Measurements from ENCODE around the gene CXADR. TPM values are rescaled to one million over a fixed set of nuclear protein-coding genes. Genes with fewer than 3 reads are reported as not detected.

The CXADR gene
- total and polyA plus RNA-seq, 4 donors: 6.3 to 40.2 (median 18.8) TPM

DNA sequence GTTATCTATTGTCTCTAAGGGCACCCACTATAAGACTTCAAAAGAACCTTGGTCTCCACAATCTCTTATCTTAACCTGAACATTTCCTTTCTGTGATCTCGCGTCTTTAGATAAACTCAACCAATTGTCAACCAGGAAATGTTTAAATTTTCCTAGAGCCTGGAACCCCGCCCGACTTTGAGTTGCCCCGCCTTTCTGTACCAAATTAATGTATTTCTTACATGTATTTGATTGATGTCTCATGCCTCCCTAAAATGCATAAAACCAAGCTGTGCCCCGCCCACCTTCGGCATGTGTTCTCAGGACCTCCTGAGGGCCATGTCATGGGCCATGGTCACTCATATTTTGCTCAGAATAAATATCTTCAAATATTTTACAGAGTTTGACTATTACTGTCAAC is 5.9 kb upstream of the CXADR start:
- ATAC-seq (ENCODE audit: insufficient read depth, low FRiP score): no peak
- 68 to 82% methylated on average over 7 of the region's 7 CpGs for WGBS, 2 donors
- H3K36me3 ChIP-seq (ENCODE audit: control insufficient read depth in 4 of 4, insufficient read depth in 4 of 4, low read length in 4 of 4): no peaks in the 10 kb centered on the region

DNA sequence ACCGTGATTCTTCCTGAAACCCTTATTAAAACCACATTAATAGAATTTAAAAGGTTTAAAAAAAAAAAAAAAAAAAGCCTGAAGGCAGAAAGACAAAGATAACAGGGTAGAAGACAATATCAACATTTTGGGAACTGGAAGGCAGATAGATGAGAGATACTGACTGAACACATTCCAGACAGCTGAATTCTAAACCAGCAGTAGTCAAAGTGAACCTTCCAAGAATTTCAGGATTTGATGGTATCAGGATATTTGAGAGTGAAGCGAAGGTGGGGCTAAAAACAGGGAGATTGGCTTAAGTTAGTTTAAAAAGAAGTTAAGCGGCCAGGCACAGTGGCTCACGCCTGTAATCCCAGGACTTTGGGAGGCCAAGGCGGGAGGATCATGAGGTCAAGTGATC is 5.3 kb upstream of the CXADR start:
- H3K9me3 ChIP-seq (ENCODE audit: control insufficient read depth in 4 of 4, insufficient read depth in 3 of 4, low read length in 3 of 4): no peaks in the 10 kb centered on the region
- TF ChIP-seq, protein P1, sequence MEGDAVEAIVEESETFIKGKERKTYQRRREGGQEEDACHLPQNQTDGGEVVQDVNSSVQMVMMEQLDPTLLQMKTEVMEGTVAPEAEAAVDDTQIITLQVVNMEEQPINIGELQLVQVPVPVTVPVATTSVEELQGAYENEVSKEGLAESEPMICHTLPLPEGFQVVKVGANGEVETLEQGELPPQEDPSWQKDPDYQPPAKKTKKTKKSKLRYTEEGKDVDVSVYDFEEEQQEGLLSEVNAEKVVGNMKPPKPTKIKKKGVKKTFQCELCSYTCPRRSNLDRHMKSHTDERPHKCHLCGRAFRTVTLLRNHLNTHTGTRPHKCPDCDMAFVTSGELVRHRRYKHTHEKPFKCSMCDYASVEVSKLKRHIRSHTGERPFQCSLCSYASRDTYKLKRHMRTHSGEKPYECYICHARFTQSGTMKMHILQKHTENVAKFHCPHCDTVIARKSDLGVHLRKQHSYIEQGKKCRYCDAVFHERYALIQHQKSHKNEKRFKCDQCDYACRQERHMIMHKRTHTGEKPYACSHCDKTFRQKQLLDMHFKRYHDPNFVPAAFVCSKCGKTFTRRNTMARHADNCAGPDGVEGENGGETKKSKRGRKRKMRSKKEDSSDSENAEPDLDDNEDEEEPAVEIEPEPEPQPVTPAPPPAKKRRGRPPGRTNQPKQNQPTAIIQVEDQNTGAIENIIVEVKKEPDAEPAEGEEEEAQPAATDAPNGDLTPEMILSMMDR (IDR thresholded peaks at IDR 0.05; ENCODE audit: control extremely low read depth, extremely low read depth): no peak
- WGBS, 2 donors: 76 to 91% methylated on average over 5 of the region's 5 CpGs

More for the DNA sequence above, 5.9 kb upstream of the CXADR start:
- DNase-seq: no peak
- TF ChIP-seq, protein P1 (IDR thresholded peaks at IDR 0.05; ENCODE audit: control extremely low read depth, extremely low read depth): no peak
- Histone ChIP-seq H3K27ac (ENCODE audit: low read depth in 1 of 2, low read length in 1 of 2) (no peak overlapping the region), H3K4me3 (no peak overlapping the region), H3K9ac (ENCODE audit: insufficient read depth in 1 of 2, low read length in 2 of 2) (no peak overlapping the region), H3K27me3 (ENCODE audit: control insufficient read depth in 3 of 3, insufficient read depth in 3 of 3, low read length in 2 of 3) (peaks cover 0 to 17% (median 2%) of the 10 kb centered on the region in 3 donors), H3K9me3 (ENCODE audit: control insufficient read depth in 4 of 4, insufficient read depth in 3 of 4, low read length in 3 of 4) (no peaks in the 10 kb centered on the region), H3K4me1 (ENCODE audit: control insufficient read depth in 5 of 5, insufficient read depth in 5 of 5, low read length in 5 of 5) (peaks cover 0 to 1% (median 0%) of the 10 kb centered on the region in 5 donors)

DNA sequence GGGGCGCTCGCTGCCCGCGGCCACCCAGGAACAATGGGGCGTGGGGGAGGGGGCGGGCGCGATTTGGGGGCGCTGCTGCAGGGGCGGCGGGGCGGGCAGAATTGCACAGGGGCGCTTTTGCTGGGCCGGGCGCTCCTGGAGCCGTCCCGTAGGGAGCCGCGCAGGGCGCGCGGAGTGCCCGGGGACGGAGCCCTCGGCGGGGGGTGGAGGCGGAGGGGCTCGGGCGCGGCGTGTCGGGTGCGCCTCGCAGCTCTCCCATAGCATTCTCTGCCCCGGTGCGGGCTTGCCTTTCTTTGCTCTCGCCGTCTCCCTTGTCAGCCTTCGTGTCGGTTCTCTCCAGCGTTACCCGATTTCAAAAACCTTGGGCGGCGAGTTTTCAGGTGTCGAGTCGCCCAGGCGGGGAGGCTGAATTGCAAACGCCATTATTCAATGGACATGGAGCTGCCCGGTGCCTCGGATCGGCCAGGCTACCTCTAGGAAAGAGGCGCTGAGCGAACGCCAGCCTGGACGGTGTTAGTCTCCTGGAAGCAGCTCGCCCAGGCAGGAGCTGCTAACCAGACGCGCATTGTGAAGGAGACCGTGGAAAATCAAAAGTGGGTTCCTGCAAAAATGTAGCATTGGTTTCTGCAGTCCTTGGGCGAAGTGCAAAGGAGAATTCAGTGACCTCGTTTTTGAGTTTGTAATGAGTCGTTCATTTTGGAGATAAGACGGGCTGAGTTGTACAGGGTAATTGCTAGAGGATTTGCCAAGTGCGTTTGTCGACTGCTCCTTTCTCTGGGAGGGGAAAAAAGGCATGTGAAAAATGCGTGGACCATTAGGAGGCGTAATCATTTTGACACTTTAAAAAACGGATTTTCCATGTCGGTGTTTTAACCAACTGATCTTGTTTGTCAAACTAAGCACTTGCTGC is 626 bp downstream of the CXADR start:
- peak overlapping the region; percentile 37 to 48 for H3K9ac ChIP-seq (ENCODE audit: insufficient read depth in 1 of 2, low read length in 2 of 2)
- H3K4me3 ChIP-seq: peak overlapping the region; percentile 44
- WGBS, 2 donors: 1 to 2% methylated on average over 57 to 69 of the region's 69 CpGs
- DNase-seq: peak; percentile 41 to 50 (median 42)
- no peaks in the 10 kb centered on the region for H3K36me3 ChIP-seq (ENCODE audit: control insufficient read depth in 4 of 4, insufficient read depth in 4 of 4, low read length in 4 of 4)
- peaks cover 0 to 10% (median 3%) of the 10 kb centered on the region in 5 donors for H3K4me1 ChIP-seq (ENCODE audit: control insufficient read depth in 5 of 5, insufficient read depth in 5 of 5, low read length in 5 of 5)
- peak overlapping the region; percentile 94 for H3K27ac ChIP-seq (ENCODE audit: low read depth in 1 of 2, low read length in 1 of 2)
- TF ChIP-seq, protein P1 (IDR thresholded peaks at IDR 0.05; ENCODE audit: control extremely low read depth, extremely low read depth): no peak
- H3K27me3 ChIP-seq (ENCODE audit: control insufficient read depth in 3 of 3, insufficient read depth in 3 of 3, low read length in 2 of 3): peaks cover 0 to 40% (median 21%) of the 10 kb centered on the region in 3 donors
- peak; percentile 25 for ATAC-seq (ENCODE audit: insufficient read depth, low FRiP score)
- no peaks in the 10 kb centered on the region for H3K9me3 ChIP-seq (ENCODE audit: control insufficient read depth in 4 of 4, insufficient read depth in 3 of 4, low read length in 3 of 4)

More for the DNA sequence above, 5.3 kb upstream of the CXADR start:
- Histone ChIP-seq H3K27ac (ENCODE audit: low read depth in 1 of 2, low read length in 1 of 2) (no peak overlapping the region), H3K4me1 (ENCODE audit: control insufficient read depth in 5 of 5, insufficient read depth in 5 of 5, low read length in 5 of 5) (peaks cover 0 to 2% (median 0%) of the 10 kb centered on the region in 5 donors), H3K9ac (ENCODE audit: insufficient read depth in 1 of 2, low read length in 2 of 2) (no peak overlapping the region), H3K27me3 (ENCODE audit: control insufficient read depth in 3 of 3, insufficient read depth in 3 of 3, low read length in 2 of 3) (peaks cover 0 to 22% (median 6%) of the 10 kb centered on the region in 3 donors), H3K4me3 (no peak overlapping the region), H3K36me3 (ENCODE audit: control insufficient read depth in 4 of 4, insufficient read depth in 4 of 4, low read length in 4 of 4) (no peaks in the 10 kb centered on the region)
- ATAC-seq (ENCODE audit: insufficient read depth, low FRiP score) (no peak), DNase-seq (no peak)
